ENCODE measurements around the gene TIGAR. TPM values are rescaled to one million over a fixed set of nuclear protein-coding genes. Genes with fewer than 3 reads are reported as not detected.
A peak's percentile ranks its signal among the peaks of the same experiment; 100 is the strongest.

TIGAR gene
- total RNA-seq, 1 experiment from 2014 or later: 4.6 TPM

GRCh38 chr12:4307593-4308333 is 13.2 kb upstream of the TIGAR start:
- CTCF ChIA-PET: interaction anchor here (0.6 kb wide), 1 partner anchor 21 kb away, joined by 5 read pairs; no protein-coding TSS in a partner anchor
- Histone ChIP-seq H3K27me3 (ENCODE audit: low read length) (peaks cover 31% of the 10 kb centered on the region), H3K4me3 (ENCODE audit: low read length) (peak overlapping the region; percentile 50), H3K4me1 (ENCODE audit: insufficient read depth, low read length) (peaks cover 7% of the 10 kb centered on the region), H3K79me2 (ENCODE audit: low read length) (no peaks in the 10 kb centered on the region), H3K4me2 (ENCODE audit: low read length) (peak overlapping the region; percentile 79), H2AFZ (ENCODE audit: low read length) (peak overlapping the region; percentile 87), H3K9me3 (ENCODE audit: low read length) (no peaks in the 10 kb centered on the region), H3F3A (ENCODE audit: low read length, unreplicated experiment) (no peaks in the 10 kb centered on the region), H4K20me1 (ENCODE audit: low read length) (no peaks in the 10 kb centered on the region), H3K27ac (ENCODE audit: low read length) (no peak overlapping the region), H3K9ac (ENCODE audit: low read length) (no peak overlapping the region), H3K36me3 (ENCODE audit: low read depth, low read length) (no peaks in the 10 kb centered on the region), H3K9me2 (replicated peaks; ENCODE audit: low read length) (no peaks in the 10 kb centered on the region)
- intact Hi-C loops (cut with micrococcal nuclease): loop anchor here (2.0 to 5.0 kb wide), 2 partner anchors 115 to 219 kb away; no protein-coding TSS in a partner anchor
- no TSS peak for BruUV-seq (replicated peaks)
- ATAC-seq (peak; percentile 94), DNase-seq (peak; percentile 83)
- TF ChIP-seq EZH2 (IDR thresholded peaks at IDR 0.05; ENCODE audit: low read length, unreplicated experiment) (no peak), EZH2phosphoT487 (IDR thresholded peaks at IDR 0.05; ENCODE audit: borderline replicate concordance, low read length) (no peak)
- TF ChIP-seq, protein P1, sequence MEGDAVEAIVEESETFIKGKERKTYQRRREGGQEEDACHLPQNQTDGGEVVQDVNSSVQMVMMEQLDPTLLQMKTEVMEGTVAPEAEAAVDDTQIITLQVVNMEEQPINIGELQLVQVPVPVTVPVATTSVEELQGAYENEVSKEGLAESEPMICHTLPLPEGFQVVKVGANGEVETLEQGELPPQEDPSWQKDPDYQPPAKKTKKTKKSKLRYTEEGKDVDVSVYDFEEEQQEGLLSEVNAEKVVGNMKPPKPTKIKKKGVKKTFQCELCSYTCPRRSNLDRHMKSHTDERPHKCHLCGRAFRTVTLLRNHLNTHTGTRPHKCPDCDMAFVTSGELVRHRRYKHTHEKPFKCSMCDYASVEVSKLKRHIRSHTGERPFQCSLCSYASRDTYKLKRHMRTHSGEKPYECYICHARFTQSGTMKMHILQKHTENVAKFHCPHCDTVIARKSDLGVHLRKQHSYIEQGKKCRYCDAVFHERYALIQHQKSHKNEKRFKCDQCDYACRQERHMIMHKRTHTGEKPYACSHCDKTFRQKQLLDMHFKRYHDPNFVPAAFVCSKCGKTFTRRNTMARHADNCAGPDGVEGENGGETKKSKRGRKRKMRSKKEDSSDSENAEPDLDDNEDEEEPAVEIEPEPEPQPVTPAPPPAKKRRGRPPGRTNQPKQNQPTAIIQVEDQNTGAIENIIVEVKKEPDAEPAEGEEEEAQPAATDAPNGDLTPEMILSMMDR (conservative IDR thresholded peaks at IDR 0.05; ENCODE audit: low read depth, low read length): peak; percentile 76
- POLR2A ChIA-PET (ENCODE audit: unreplicated experiment): no interaction called here

DNA sequence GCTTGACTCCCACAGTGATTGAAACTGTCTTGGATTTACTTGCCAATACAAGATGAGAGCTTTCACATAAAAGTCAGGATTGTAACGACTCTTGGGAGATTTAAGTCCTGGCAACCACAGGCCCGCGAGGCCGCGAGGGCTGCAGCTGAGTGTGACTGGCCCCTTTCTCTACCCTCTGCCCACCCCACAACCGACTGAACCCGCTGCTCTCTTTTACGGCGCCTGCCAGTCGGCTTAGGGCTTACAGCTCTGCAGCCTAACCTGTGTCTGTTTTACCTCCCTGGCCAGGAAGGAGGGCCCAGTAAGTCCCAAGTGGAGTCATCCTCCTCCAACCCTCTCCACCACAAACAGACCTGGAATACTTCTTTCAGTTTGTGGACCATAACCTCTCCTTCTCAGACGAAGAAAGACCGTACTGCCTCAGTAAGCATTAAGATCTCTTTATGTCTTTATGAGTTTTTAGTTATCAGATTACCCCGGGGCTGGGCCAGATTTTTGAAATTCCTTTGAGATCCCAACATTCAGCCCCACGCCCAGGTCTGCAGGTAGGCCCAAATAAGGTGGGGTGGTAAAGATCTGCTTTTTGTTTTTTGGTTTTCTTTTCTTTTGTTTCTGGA is 12.6 kb upstream of the TIGAR start:
- no peak for TF ChIP-seq EZH2 (IDR thresholded peaks at IDR 0.05; ENCODE audit: low read length, unreplicated experiment)
- TF ChIP-seq, protein P1 (conservative IDR thresholded peaks at IDR 0.05; ENCODE audit: low read depth, low read length): no peak
- peaks cover 24% of the 10 kb centered on the region for H3K27me3 ChIP-seq (ENCODE audit: low read length)
- H3K27ac ChIP-seq (ENCODE audit: low read length): no peak overlapping the region
- H4K20me1 ChIP-seq (ENCODE audit: low read length): no peaks in the 10 kb centered on the region
- H3K9me3 ChIP-seq (ENCODE audit: low read length): no peaks in the 10 kb centered on the region
- peak; percentile 52 for DNase-seq
- no peaks in the 10 kb centered on the region for H3K79me2 ChIP-seq (ENCODE audit: low read length)
- no peaks in the 10 kb centered on the region for H3K36me3 ChIP-seq (ENCODE audit: low read depth, low read length)
- H3K4me3 ChIP-seq (ENCODE audit: low read length): peak overlapping the region; percentile 50; the same call in 1 of the 2 replicates
- ATAC-seq: peak; percentile 16; the same call in 1 of the 2 replicates
- intact Hi-C loops (cut with micrococcal nuclease): loop anchor here (5.0 kb wide), 1 partner anchor 114 kb away; no protein-coding TSS in a partner anchor
- H3K4me1 ChIP-seq (ENCODE audit: insufficient read depth, low read length): peaks cover 7% of the 10 kb centered on the region
- no peaks in the 10 kb centered on the region for H3F3A ChIP-seq (ENCODE audit: low read length, unreplicated experiment)
- peak overlapping the region; percentile 79 for H3K4me2 ChIP-seq (ENCODE audit: low read length)
- ChIA-PET POLR2A (ENCODE audit: unreplicated experiment) (no interaction called here), CTCF (interaction anchor here (0.6 kb wide), 1 partner anchor 20 kb away, joined by 5 read pairs; no protein-coding TSS in a partner anchor)
- no peaks in the 10 kb centered on the region for H3K9me2 ChIP-seq (replicated peaks; ENCODE audit: low read length)
- no peak overlapping the region for H3K9ac ChIP-seq (ENCODE audit: low read length)
- TSS peak; percentile 88 for BruUV-seq (replicated peaks)
- H2AFZ ChIP-seq (ENCODE audit: low read length): peak overlapping the region; percentile 87

GRCh38 chr12:4311776-4312175 is 9.2 kb upstream of the TIGAR start:
- H2AFZ ChIP-seq (ENCODE audit: low read length): no peak overlapping the region
- BruUV-seq (replicated peaks): no TSS peak
- H3K4me3 ChIP-seq (ENCODE audit: low read length): no peak overlapping the region
- H3F3A ChIP-seq (ENCODE audit: low read length, unreplicated experiment): no peaks in the 10 kb centered on the region
- H3K9me3 ChIP-seq (ENCODE audit: low read length): no peaks in the 10 kb centered on the region
- peaks cover 7% of the 10 kb centered on the region for H3K4me1 ChIP-seq (ENCODE audit: insufficient read depth, low read length)
- no peak overlapping the region for H3K27ac ChIP-seq (ENCODE audit: low read length)
- H3K9ac ChIP-seq (ENCODE audit: low read length): no peak overlapping the region
- CTCF ChIA-PET: no interaction called here
- H3K36me3 ChIP-seq (ENCODE audit: low read depth, low read length): no peaks in the 10 kb centered on the region
- no peak overlapping the region for H3K4me2 ChIP-seq (ENCODE audit: low read length)
- no peaks in the 10 kb centered on the region for H3K79me2 ChIP-seq (ENCODE audit: low read length)
- no peak for TF ChIP-seq EZH2phosphoT487 (IDR thresholded peaks at IDR 0.05; ENCODE audit: borderline replicate concordance, low read length)
- no peak for TF ChIP-seq EZH2 (IDR thresholded peaks at IDR 0.05; ENCODE audit: low read length, unreplicated experiment)
- TF ChIP-seq, protein P1 (conservative IDR thresholded peaks at IDR 0.05; ENCODE audit: low read depth, low read length): no peak
- intact Hi-C loops (cut with micrococcal nuclease): no loop called here
- no peaks in the 10 kb centered on the region for H3K27me3 ChIP-seq (ENCODE audit: low read length)
- no peak for ATAC-seq
- DNase-seq: no peak
- no peaks in the 10 kb centered on the region for H4K20me1 ChIP-seq (ENCODE audit: low read length)
- H3K9me2 ChIP-seq (replicated peaks; ENCODE audit: low read length): no peaks in the 10 kb centered on the region
- POLR2A ChIA-PET (ENCODE audit: unreplicated experiment): no interaction called here

Measured in PC-3 (cell line).